ENCODE results near the gene OR6B1.
"Not testable (repeated sequence)": the region's sequence is repeated elsewhere in the genome, so short reads cannot be mapped to it uniquely, and the experiment has no call there.

The OR6B1 gene

GRCh38 chr7:144048648-144049047, 48.5 kb downstream of the OR6B1 start, which contains the start of gene OR2A5:
OR2A5 (plus strand) TSS chr7:144048948; CDS start chr7:144050402, 1,454 bp downstream.
- Histone ChIP-seq H3K9ac (ENCODE audit: low read length) (no peak within 1 kb of the TSS), H3K27me3 (replicated peaks; ENCODE audit: insufficient read depth, low read length) (no peaks in the 10 kb centered on the region), H3K36me3 (replicated peaks; ENCODE audit: insufficient read depth, low read length) (no peaks in the 10 kb centered on the region), H3K4me2 (ENCODE audit: low read depth, low read length) (no peak within 1 kb of the TSS), H3K4me3 (ENCODE audit: low read length) (no peak within 1 kb of the TSS), H3K4me1 (ENCODE audit: low read length) (no peaks in the 10 kb centered on the region), H3K79me2 (ENCODE audit: low read length) (no peaks in the 10 kb centered on the region), H3K9me3 (replicated peaks; ENCODE audit: insufficient read depth, low read length) (no peaks in the 10 kb centered on the region), H3K27ac (ENCODE audit: low read length) (no peak within 1 kb of the TSS), H2AFZ (ENCODE audit: low read length) (no peak within 1 kb of the TSS), H3K9me2 (replicated peaks; ENCODE audit: insufficient read depth, low read length) (no peaks in the 10 kb centered on the region), H3F3A (ENCODE audit: insufficient read depth, low read length) (no peaks in the 10 kb centered on the region), H4K20me1 (ENCODE audit: insufficient read depth, low read length) (no peaks in the 10 kb centered on the region)
- TF ChIP-seq EZH2phosphoT487 (IDR thresholded peaks at IDR 0.05; ENCODE audit: low read length) (no peak), EZH2 (optimal IDR thresholded peaks at IDR 0.05; ENCODE audit: low read depth, low read length) (no peak), CTCF (IDR thresholded peaks at IDR 0.05; ENCODE audit: low read length) (no peak)
- DNase-seq: no peak

GRCh38 chr7:144049491-144049890, 49.4 kb downstream of the OR6B1 start:
- Histone ChIP-seq H3K27ac (ENCODE audit: low read length) (no peak overlapping the region), H3K9me3 (replicated peaks; ENCODE audit: insufficient read depth, low read length) (no peaks in the 10 kb centered on the region)
- no peak for DNase-seq

GRCh38 chr7:144050093-144050492, 50.0 kb downstream of the OR6B1 start:
- H3K9me2 ChIP-seq (replicated peaks; ENCODE audit: insufficient read depth, low read length): no peaks in the 10 kb centered on the region
- no peak overlapping the region for H2AFZ ChIP-seq (ENCODE audit: low read length)
- no peak for DNase-seq
- H3K4me3 ChIP-seq (ENCODE audit: low read length): no peak overlapping the region
- no peak overlapping the region for H3K9ac ChIP-seq (ENCODE audit: low read length)
- no peak overlapping the region for H3K27ac ChIP-seq (ENCODE audit: low read length)
- no peaks in the 10 kb centered on the region for H3K36me3 ChIP-seq (replicated peaks; ENCODE audit: insufficient read depth, low read length)
- no peaks in the 10 kb centered on the region for H3K4me1 ChIP-seq (ENCODE audit: low read length)
- no peak overlapping the region for H3K4me2 ChIP-seq (ENCODE audit: low read depth, low read length)
- H3K79me2 ChIP-seq (ENCODE audit: low read length): no peaks in the 10 kb centered on the region
- H3F3A ChIP-seq (ENCODE audit: insufficient read depth, low read length): no peaks in the 10 kb centered on the region
- no peaks in the 10 kb centered on the region for H4K20me1 ChIP-seq (ENCODE audit: insufficient read depth, low read length)
- H3K27me3 ChIP-seq (replicated peaks; ENCODE audit: insufficient read depth, low read length): no peaks in the 10 kb centered on the region
- TF ChIP-seq EZH2phosphoT487 (IDR thresholded peaks at IDR 0.05; ENCODE audit: low read length) (no peak), EZH2 (optimal IDR thresholded peaks at IDR 0.05; ENCODE audit: low read depth, low read length) (no peak), CTCF (IDR thresholded peaks at IDR 0.05; ENCODE audit: low read length) (no peak)
- H3K9me3 ChIP-seq (replicated peaks; ENCODE audit: insufficient read depth, low read length): no peaks in the 10 kb centered on the region

More at GRCh38 chr7:144049491-144049890, 49.4 kb downstream of the OR6B1 start:
- Histone ChIP-seq H3K4me2 (ENCODE audit: low read depth, low read length) (no peak overlapping the region), H3K79me2 (ENCODE audit: low read length) (no peaks in the 10 kb centered on the region), H3K9ac (ENCODE audit: low read length) (no peak overlapping the region), H3K36me3 (replicated peaks; ENCODE audit: insufficient read depth, low read length) (no peaks in the 10 kb centered on the region), H3K27me3 (replicated peaks; ENCODE audit: insufficient read depth, low read length) (no peaks in the 10 kb centered on the region), H3K4me1 (ENCODE audit: low read length) (no peaks in the 10 kb centered on the region), H3F3A (ENCODE audit: insufficient read depth, low read length) (no peaks in the 10 kb centered on the region), H2AFZ (ENCODE audit: low read length) (no peak overlapping the region), H3K4me3 (ENCODE audit: low read length) (no peak overlapping the region), H3K9me2 (replicated peaks; ENCODE audit: insufficient read depth, low read length) (no peaks in the 10 kb centered on the region), H4K20me1 (ENCODE audit: insufficient read depth, low read length) (no peaks in the 10 kb centered on the region)
- TF ChIP-seq EZH2phosphoT487 (IDR thresholded peaks at IDR 0.05; ENCODE audit: low read length): no peak
- TF ChIP-seq EZH2 (optimal IDR thresholded peaks at IDR 0.05; ENCODE audit: low read depth, low read length): no peak
- TF ChIP-seq CTCF (IDR thresholded peaks at IDR 0.05; ENCODE audit: low read length): no peak

- H3K4me1 ChIP-seq (ENCODE audit: low read length); H3F3A ChIP-seq (ENCODE audit: insufficient read depth, low read length); H2AFZ ChIP-seq (ENCODE audit: low read length); H3K79me2 ChIP-seq (ENCODE audit: low read length); H3K9ac ChIP-seq (ENCODE audit: low read length); H3K4me3 ChIP-seq (ENCODE audit: low read length); H3K27ac ChIP-seq (ENCODE audit: low read length); H4K20me1 ChIP-seq (ENCODE audit: insufficient read depth, low read length); H3K9me2 ChIP-seq (replicated peaks; ENCODE audit: insufficient read depth, low read length); H3K36me3 ChIP-seq (replicated peaks; ENCODE audit: insufficient read depth, low read length); H3K27me3 ChIP-seq (replicated peaks; ENCODE audit: insufficient read depth, low read length); DNase-seq; H3K9me3 ChIP-seq (replicated peaks; ENCODE audit: insufficient read depth, low read length); H3K4me2 ChIP-seq (ENCODE audit: low read depth, low read length): not testable (repeated sequence)
Measured at GRCh38 chr7:144050884-144051283, 50.8 kb downstream of the OR6B1 start.

All from MM.1S (cell line).